Breast epithelium (tissue), 3 donors: ENCODE results near the gene AGAP3.

ENCODE experiments used
- POLR2A ChIP-seq: fragments of 450-650 bp; IDR thresholded peaks from one replicate; pipeline ENCODE4 v1.6.1; 2016; ENCODE audit warnings: antibody characterized with exemption, mild to moderate bottlenecking, moderate library complexity
- TF ChIP-seq, protein P1 (sequence below), 3 donors: fragments of 450-650 bp; IDR thresholded peaks; one replicate each; pipeline ENCODE4 v1.5.1; 2016 to 2017; ENCODE audit warnings: antibody characterized with exemption in 3 of 3, mild to moderate bottlenecking in 3 of 3, moderate library complexity in 3 of 3

DNA sequence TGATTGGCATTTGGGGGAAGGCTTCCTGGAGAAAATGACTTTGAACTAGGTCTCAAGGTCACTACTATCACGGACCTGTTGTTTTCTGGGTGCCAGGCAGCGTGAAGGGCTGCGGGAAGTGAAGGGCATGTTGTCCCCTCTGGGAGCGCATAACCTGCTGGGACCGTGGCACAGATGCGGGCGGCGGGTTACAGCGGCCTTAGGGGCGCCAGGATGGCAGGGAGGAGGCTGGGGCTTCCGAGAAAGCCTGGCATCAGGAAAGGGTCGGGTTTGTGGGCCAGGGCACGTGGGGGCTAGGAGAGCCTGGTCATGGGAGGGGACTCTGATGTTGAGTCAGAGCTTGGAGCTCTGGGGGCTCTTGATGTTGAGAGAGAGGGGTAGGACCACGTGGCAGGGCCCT is 20.8 kb upstream of the AGAP3 start:
- TF ChIP-seq, protein P1, sequence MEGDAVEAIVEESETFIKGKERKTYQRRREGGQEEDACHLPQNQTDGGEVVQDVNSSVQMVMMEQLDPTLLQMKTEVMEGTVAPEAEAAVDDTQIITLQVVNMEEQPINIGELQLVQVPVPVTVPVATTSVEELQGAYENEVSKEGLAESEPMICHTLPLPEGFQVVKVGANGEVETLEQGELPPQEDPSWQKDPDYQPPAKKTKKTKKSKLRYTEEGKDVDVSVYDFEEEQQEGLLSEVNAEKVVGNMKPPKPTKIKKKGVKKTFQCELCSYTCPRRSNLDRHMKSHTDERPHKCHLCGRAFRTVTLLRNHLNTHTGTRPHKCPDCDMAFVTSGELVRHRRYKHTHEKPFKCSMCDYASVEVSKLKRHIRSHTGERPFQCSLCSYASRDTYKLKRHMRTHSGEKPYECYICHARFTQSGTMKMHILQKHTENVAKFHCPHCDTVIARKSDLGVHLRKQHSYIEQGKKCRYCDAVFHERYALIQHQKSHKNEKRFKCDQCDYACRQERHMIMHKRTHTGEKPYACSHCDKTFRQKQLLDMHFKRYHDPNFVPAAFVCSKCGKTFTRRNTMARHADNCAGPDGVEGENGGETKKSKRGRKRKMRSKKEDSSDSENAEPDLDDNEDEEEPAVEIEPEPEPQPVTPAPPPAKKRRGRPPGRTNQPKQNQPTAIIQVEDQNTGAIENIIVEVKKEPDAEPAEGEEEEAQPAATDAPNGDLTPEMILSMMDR (IDR thresholded peaks at IDR 0.05), result no peak
- TF ChIP-seq POLR2A, result no peak
